H1 (cell line): ENCODE data around the gene GRIN3A. TPM values are rescaled to one million over a fixed set of nuclear protein-coding genes. Genes with fewer than 3 reads are reported as not detected.

Experiments
- CTCF ChIA-PET: fragments of 300-600 bp; sonication (Branson Sonifier 250); formaldehyde crosslinking; loops from one replicate; lab custom pipeline; 2021; ENCODE audit not compliant: partially characterized antibody; lab: Charles Lee
- POLR2A ChIA-PET: fragments of 300-600 bp; sonication (Branson Sonifier 250); formaldehyde crosslinking; loops from one replicate; lab custom pipeline; 2021; ENCODE audit warnings: inconsistent platforms; ENCODE audit not compliant: partially characterized antibody; lab: Charles Lee
- DNase-seq, 2 experiments: peaks; one replicate each; pipeline versions ENCODE4 v3.0.0 to v3.0.0-alpha.2; 2010 to 2022; ENCODE audit warnings: low spot score in 2 of 2, low read depth in 1 of 2, mixed read lengths in 1 of 2
- FAIRE-seq: peaks from 2 replicates; lab custom pipeline; 2011; peaks lifted over from hg19 to GRCh38; lab: Jason Lieb, UNC
- H2AFZ ChIP-seq: 2 replicates; pipeline ENCODE4 v1.8.1; 2012; ENCODE audit warnings: low read length, inconsistent platforms
- H2AK5ac ChIP-seq: 2 replicates; pipeline ENCODE4 v1.6.1; 2013; ENCODE audit warnings: low read depth, low read length
- H2BK120ac ChIP-seq: replicated peaks from 2 replicates; pipeline ENCODE3; 2013; ENCODE audit warnings: low read depth, low read length, inconsistent platforms
- H2BK12ac ChIP-seq: 2 replicates; pipeline ENCODE4 v1.6.1; 2013; ENCODE audit warnings: low read depth, low read length
- H2BK15ac ChIP-seq: 2 replicates; pipeline ENCODE4 v1.6.1; 2013; ENCODE audit warnings: low read length
- H2BK20ac ChIP-seq: 2 replicates; pipeline ENCODE4 v1.6.1; 2013; ENCODE audit warnings: low read length
- H2BK5ac ChIP-seq: 2 replicates; pipeline ENCODE4 v1.6.1; 2013; ENCODE audit warnings: low read depth, low read length
- H3K14ac ChIP-seq: 2 replicates; pipeline ENCODE4 v1.6.1; 2013; ENCODE audit warnings: inconsistent platforms; ENCODE audit not compliant: insufficient read length
- H3K18ac ChIP-seq: 2 replicates; pipeline ENCODE4 v1.6.1; 2013; ENCODE audit warnings: low read length; ENCODE audit errors: extremely low read depth
- H3K23ac ChIP-seq: 2 replicates; pipeline ENCODE4 v1.6.1; 2013; ENCODE audit warnings: inconsistent platforms; ENCODE audit not compliant: insufficient read length
- H3K23me2 ChIP-seq: 2 replicates; pipeline ENCODE4 v1.6.1; 2013; ENCODE audit warnings: low read depth, low read length
- H3K27ac ChIP-seq: 2 replicates; pipeline ENCODE4 v1.6.1; 2011; ENCODE audit warnings: low read depth, low read length, inconsistent platforms
- H3K27me3 ChIP-seq, 4 experiments: replicated peaks in 1 of 4; 1 replicate in 1 of 4; 2 replicates in 3 of 4; pipeline versions ENCODE4 v1.6.1 to v1.8.1; 2011 to 2013; ENCODE audit warnings: low read length in 3 of 4, mild to moderate bottlenecking in 3 of 4, inconsistent platforms in 2 of 4, mixed read lengths in 2 of 4, moderate library complexity in 1 of 4; ENCODE audit not compliant: control insufficient read depth in 3 of 4, insufficient read depth in 3 of 4; ENCODE audit errors: extremely low read depth in 1 of 4
- H3K36me3 ChIP-seq, 4 experiments: 2 replicates each; pipeline versions ENCODE4 v1.6.1 to v1.8.1; 2011 to 2013; ENCODE audit warnings: mild to moderate bottlenecking in 4 of 4, low read length in 3 of 4, moderate library complexity in 2 of 4, control low read depth in 1 of 4, inconsistent platforms in 1 of 4; ENCODE audit not compliant: insufficient read depth in 4 of 4, control insufficient read depth in 2 of 4
- H3K4ac ChIP-seq: replicated peaks from 2 replicates; pipeline ENCODE3; 2013; ENCODE audit warnings: low read length, low read depth, mixed read lengths, inconsistent platforms; ENCODE audit not compliant: insufficient read length
- H3K4me1 ChIP-seq, 4 experiments: replicated peaks in 1 of 4; 1 replicate in 1 of 4; 2 replicates in 3 of 4; pipeline versions ENCODE4 v1.6.1 to v1.8.1; 2011 to 2013; ENCODE audit warnings: low read length in 3 of 4, inconsistent platforms in 2 of 4, mixed read lengths in 1 of 4; ENCODE audit not compliant: insufficient read depth in 4 of 4, control insufficient read depth in 3 of 4
- H3K4me2 ChIP-seq, 2 experiments: 2 replicates each; pipeline versions ENCODE4 v1.6.1 to v1.8.1; 2011 to 2013; ENCODE audit warnings: low read depth in 2 of 2, low read length in 2 of 2, control low read depth in 1 of 2, inconsistent platforms in 1 of 2, mild to moderate bottlenecking in 1 of 2; ENCODE audit not compliant: insufficient read depth in 1 of 2
- H3K4me3 ChIP-seq, 4 experiments: fragments of 200-600, 300-600 bp in 1 of 4; sonication (generic), shearing (Covaris generic), sonication (Bioruptor Twin) in 1 of 4; 2 replicates each; pipeline versions ENCODE4 v1.5.1 to v1.8.1; 2011 to 2016; ENCODE audit warnings: low read length in 4 of 4, low read depth in 3 of 4, control low read depth in 2 of 4, inconsistent platforms in 2 of 4, mild to moderate bottlenecking in 2 of 4, mixed read lengths in 1 of 4, moderate library complexity in 1 of 4; ENCODE audit not compliant: insufficient read depth in 2 of 4; ENCODE audit errors: extremely low read depth in 1 of 4
- H3K56ac ChIP-seq: replicated peaks from 2 replicates; pipeline ENCODE3; 2013; ENCODE audit warnings: low read depth, mild to moderate bottlenecking, mixed read lengths, low read length, inconsistent platforms; ENCODE audit not compliant: insufficient read length
- H3K79me1 ChIP-seq: 2 replicates; pipeline ENCODE4 v1.6.1; 2013; ENCODE audit warnings: low read depth, low read length, control low read depth
- H3K79me2 ChIP-seq, 2 experiments: 2 replicates each; pipeline versions ENCODE4 v1.6.1 to v1.8.1; 2012 to 2013; ENCODE audit warnings: low read length in 2 of 2, mild to moderate bottlenecking in 2 of 2, inconsistent platforms in 1 of 2; ENCODE audit not compliant: insufficient read depth in 2 of 2, control insufficient read depth in 1 of 2
- H3K9ac ChIP-seq, 4 experiments: replicated peaks in 1 of 4; 1 replicate in 1 of 4; 2 replicates in 3 of 4; pipeline versions ENCODE4 v1.6.1 to v1.8.1; 2011 to 2013; ENCODE audit warnings: low read depth in 3 of 4, low read length in 3 of 4, control low read depth in 2 of 4, mild to moderate bottlenecking in 2 of 4, moderate library complexity in 2 of 4, inconsistent platforms in 1 of 4; ENCODE audit errors: extremely low read depth in 1 of 4
- H3K9me3 ChIP-seq, 2 experiments: 2 replicates each; pipeline versions ENCODE4 v1.6.1 to v1.8.1; 2012 to 2013; ENCODE audit warnings: mild to moderate bottlenecking in 2 of 2, moderate library complexity in 2 of 2, control low read depth in 1 of 2, inconsistent platforms in 1 of 2, low read depth in 1 of 2, low read length in 1 of 2, mixed read lengths in 1 of 2; ENCODE audit not compliant: insufficient read depth in 2 of 2
- H4K20me1 ChIP-seq, 2 experiments: replicated peaks in 1 of 2; 2 replicates each; pipeline versions ENCODE3 to v1.8.1; 2011 to 2013; ENCODE audit warnings: inconsistent platforms in 2 of 2, low read length in 2 of 2, mild to moderate bottlenecking in 1 of 2; ENCODE audit not compliant: insufficient read depth in 2 of 2, control insufficient read depth in 1 of 2
- H4K5ac ChIP-seq: 2 replicates; pipeline ENCODE4 v1.6.1; 2013; ENCODE audit warnings: low read length, low read depth, mixed read lengths, inconsistent platforms; ENCODE audit not compliant: insufficient read length
- H4K8ac ChIP-seq: 2 replicates; pipeline ENCODE4 v1.8.0; 2013; ENCODE audit warnings: mild to moderate bottlenecking, moderate library complexity, low read length, inconsistent platforms; ENCODE audit not compliant: insufficient read depth; ENCODE audit errors: extremely low read depth
- H4K91ac ChIP-seq: replicated peaks from 2 replicates; pipeline ENCODE3; 2013; ENCODE audit warnings: low read length, mixed read lengths, inconsistent platforms; ENCODE audit not compliant: insufficient read length
- BACH1 ChIP-seq: IDR thresholded peaks from 2 replicates; pipeline ENCODE4 v1.6.1; 2012; ENCODE audit warnings: low read length, improper control_type of control experiment
- BCL11A ChIP-seq, 2 experiments: IDR thresholded peaks; one replicate each; pipeline ENCODE4 v1.6.1; 2011; ENCODE audit warnings: low read depth in 2 of 2, low read length in 2 of 2, mild to moderate bottlenecking in 2 of 2
- CBX8 ChIP-seq: fragments of 300-800, 300-1000 bp; sonication (generic); IDR thresholded peaks from 2 replicates; pipeline ENCODE4 v1.7.1; 2016; ENCODE audit warnings: low read depth, low read length, borderline replicate concordance
- CREB1 ChIP-seq: IDR thresholded peaks from 2 replicates; pipeline ENCODE4 v1.6.1; 2012; ENCODE audit warnings: inconsistent platforms
- RAD21 ChIP-seq, 2 experiments: IDR thresholded peaks in 1 of 2; conservative IDR thresholded peaks in 1 of 2; 2 replicates each; pipeline ENCODE4 v1.6.1; 2011; ENCODE audit warnings: low read depth in 2 of 2, low read length in 2 of 2, improper control_type of control experiment in 1 of 2, inconsistent platforms in 1 of 2, mild to moderate bottlenecking in 1 of 2, moderate library complexity in 1 of 2
- RBBP5 ChIP-seq: IDR thresholded peaks from 2 replicates; pipeline ENCODE4 v1.7.1; 2012; ENCODE audit warnings: low read depth, mild to moderate bottlenecking, inconsistent platforms, low read length, moderate library complexity, borderline replicate concordance
- TCF12 ChIP-seq: IDR thresholded peaks from 2 replicates; pipeline ENCODE4 v1.6.1; 2011; ENCODE audit warnings: low read depth, mild to moderate bottlenecking, low read length
- WGBS, 2 experiments: shearing (Covaris generic) in 1 of 2; methylation state at CpG; one replicate each; pipeline versions ENCODE4 v1.1.6 to v1.1.7; 2013 to 2015; ENCODE audit warnings: low lambda C conversion rate in 2 of 2, mixed read lengths in 2 of 2, inconsistent platforms in 1 of 2, low coverage in 1 of 2, missing lambda C conversion rate in 1 of 2; ENCODE audit not compliant: insufficient replicate concordance in 2 of 2, insufficient coverage in 1 of 2, insufficient read length in 1 of 2; ENCODE audit errors: extremely low coverage in 1 of 2, missing lambda C conversion rate in 1 of 2; 5-methylcytosine and 5-hydroxymethylcytosine counted together
- polyA plus RNA-seq, 7 experiments: library from polyadenylated mRNA; depleted of rRNA in 3 of 7; stranded (reverse) in 5 of 7; unstranded in 2 of 7; fragments of >200 nt in 5 of 7; fragments of 200-250 nt in 2 of 7; gene quantifications; 1 replicate in 5 of 7; 2 replicates in 1 of 7; 4 replicates in 1 of 7; pipeline versions ENCODE4 v1.2.1 to v1.2.3, GENCODE V29; 2011 to 2013; ENCODE audit warnings: missing spikeins in 2 of 7, mixed read lengths in 2 of 7
- total RNA-seq: library from RNA; stranded (reverse); fragmentation: NEBNext Ultra II Directional; extraction: Animal tissue kit (Norgen Biotek cat#: 25700); gene quantifications from 2 replicates; pipeline ENCODE4 v1.2.1, GENCODE V29; 2021

The GRIN3A gene
- total and polyA plus RNA-seq, 2 of the 8 experiments (the other 6 are each of a cell fraction or from before 2014, with no cell fraction given), result 0.04 TPM; not detected in 1

GRCh38 chr9:101707721-101708120 is 30.7 kb downstream of the GRIN3A start:
- Histone ChIP-seq H4K91ac (no peak overlapping the region), H3K4me3 (no peak overlapping the region), H3K9ac (no peak overlapping the region), H3K23ac (no peak overlapping the region), H3K79me2 (no peaks in the 10 kb centered on the region), H2BK20ac (no peak overlapping the region), H2BK12ac (no peak overlapping the region), H2BK5ac (no peak overlapping the region), H2AFZ (no peak overlapping the region), H4K20me1 (no peaks in the 10 kb centered on the region), H3K18ac (no peak overlapping the region), H3K36me3 (no peaks in the 10 kb centered on the region), H2BK120ac (no peak overlapping the region), H3K4me1 (peaks cover 0 to 6% (median 3%) of the 10 kb centered on the region in 4 experiments; a peak in 5 of 7 replicates), H2BK15ac (no peak overlapping the region), H3K56ac (no peak overlapping the region), H3K14ac (no peak overlapping the region), H3K79me1 (no peaks in the 10 kb centered on the region), H3K23me2 (peaks cover 2% of the 10 kb centered on the region; the same call in 1 of the 2 replicates), H3K4me2 (no peak overlapping the region), H3K27ac (no peak overlapping the region), H3K9me3 (no peaks in the 10 kb centered on the region), H4K8ac (no peak overlapping the region), H2AK5ac (no peak overlapping the region), H3K27me3 (peaks cover 0 to 2% (median 0%) of the 10 kb centered on the region in 4 experiments; a peak in 1 of 7 replicates), H3K4ac (no peak overlapping the region), H4K5ac (no peak overlapping the region)
- no peak for FAIRE-seq
- ChIA-PET CTCF (interaction anchor here (1.3 kb wide), 1 partner anchor 20 kb away, joined by 3 read pairs; no protein-coding TSS in a partner anchor), POLR2A (no interaction called here)
- no peak for DNase-seq
- TF ChIP-seq BACH1, result no peak
- no peak for TF ChIP-seq CBX8
- TF ChIP-seq CREB1, result no peak
- TF ChIP-seq TCF12, result no peak
- no peak for TF ChIP-seq RBBP5
- no peak for TF ChIP-seq RAD21 (IDR thresholded peaks at IDR 0.05 in 1 of 2, conservative IDR thresholded peaks at IDR 0.05 in 1 of 2; ENCODE audit: low read depth in 2 of 2, low read length in 2 of 2)
- TF ChIP-seq BCL11A (IDR thresholded peaks at IDR 0.05; ENCODE audit: low read depth in 2 of 2, low read length in 2 of 2), result no peak
- 66% methylated on average over 3 of the region's 3 CpGs; no CpG with 5 or more reads in 1 of the 2 experiments for WGBS, 2 experiments
